HG02981 (cell line): ENCODE measurements around the gene PLIN1.

Experiments
- ATAC-seq: cut with Tn5 transposase; IDR thresholded peaks from one replicate; pipeline ENCODE4 v1.9.1; 2021; ENCODE audit warnings: mild to moderate bottlenecking, moderate library complexity; ENCODE audit not compliant: unreplicated experiment

PLIN1 gene

GRCh38 chr15:89654301-89654761 lies 24.8 kb downstream of the PLIN1 start:
- no peak for ATAC-seq

DNA sequence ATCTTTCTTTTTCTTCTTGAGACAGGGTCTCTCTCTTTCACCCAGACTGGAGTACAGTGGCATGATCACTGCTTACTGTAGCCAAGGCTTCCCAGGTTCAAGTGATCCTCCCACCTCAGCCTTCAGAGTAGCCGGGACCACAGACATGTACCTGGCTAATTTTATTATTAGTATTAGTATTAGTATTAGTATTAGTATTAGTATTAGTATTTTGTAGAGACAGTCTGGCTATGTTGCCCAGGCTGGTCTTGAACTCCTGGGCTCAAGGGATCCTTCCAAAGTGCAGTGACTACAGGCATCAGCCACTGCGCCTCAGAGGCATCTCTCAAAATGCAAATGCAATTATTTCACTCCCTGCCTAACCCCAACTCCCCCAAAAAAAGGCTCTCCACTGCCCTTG lies 25.6 kb downstream of the PLIN1 start:
- ATAC-seq, result no peak

DNA sequence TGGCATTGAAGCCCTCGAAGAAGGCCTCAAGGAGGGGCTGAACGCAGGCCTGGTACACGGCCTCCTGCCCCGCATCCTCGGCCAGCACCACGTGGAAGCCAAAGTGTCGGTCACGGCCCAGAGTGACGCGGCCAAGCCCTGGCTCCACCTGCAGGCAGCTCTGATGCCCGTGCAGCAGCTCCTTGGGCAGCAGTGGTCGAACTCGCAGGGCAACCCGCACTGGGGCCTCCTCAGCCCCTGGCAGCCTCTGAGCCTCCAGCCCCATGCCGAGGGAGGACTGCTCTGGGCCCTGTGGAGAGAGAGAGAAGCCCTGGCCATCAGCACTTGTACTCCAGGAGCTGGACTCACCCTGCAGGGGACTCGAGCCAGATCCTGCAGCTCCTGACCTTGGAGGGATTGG lies 26.5 kb downstream of the PLIN1 start:
- ATAC-seq, result no peak

DNA sequence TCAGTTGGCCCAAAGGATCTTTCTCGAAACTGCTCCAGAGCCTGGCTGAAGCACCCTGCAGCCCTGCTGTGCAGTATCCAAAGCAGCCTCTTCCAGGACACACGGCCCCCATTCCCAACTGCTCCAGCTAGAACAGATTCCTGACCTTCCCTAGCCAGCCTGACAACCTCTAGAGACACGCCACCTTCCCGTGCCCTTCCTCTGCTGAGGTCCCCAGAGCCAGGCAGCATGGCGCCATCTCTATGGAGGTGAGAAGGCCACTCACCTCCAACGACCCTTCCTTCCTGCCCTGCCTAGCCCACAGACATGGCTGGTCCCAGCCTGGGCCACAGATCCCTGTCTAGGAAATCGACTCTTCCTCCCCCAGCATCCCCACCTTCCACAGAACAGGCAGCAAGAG lies 27.0 kb downstream of the PLIN1 start:
- ATAC-seq, result no peak

- ATAC-seq, result no peak
Measured at GRCh38 chr15:89649716-89650115, 29.5 kb downstream of the PLIN1 start.

DNA sequence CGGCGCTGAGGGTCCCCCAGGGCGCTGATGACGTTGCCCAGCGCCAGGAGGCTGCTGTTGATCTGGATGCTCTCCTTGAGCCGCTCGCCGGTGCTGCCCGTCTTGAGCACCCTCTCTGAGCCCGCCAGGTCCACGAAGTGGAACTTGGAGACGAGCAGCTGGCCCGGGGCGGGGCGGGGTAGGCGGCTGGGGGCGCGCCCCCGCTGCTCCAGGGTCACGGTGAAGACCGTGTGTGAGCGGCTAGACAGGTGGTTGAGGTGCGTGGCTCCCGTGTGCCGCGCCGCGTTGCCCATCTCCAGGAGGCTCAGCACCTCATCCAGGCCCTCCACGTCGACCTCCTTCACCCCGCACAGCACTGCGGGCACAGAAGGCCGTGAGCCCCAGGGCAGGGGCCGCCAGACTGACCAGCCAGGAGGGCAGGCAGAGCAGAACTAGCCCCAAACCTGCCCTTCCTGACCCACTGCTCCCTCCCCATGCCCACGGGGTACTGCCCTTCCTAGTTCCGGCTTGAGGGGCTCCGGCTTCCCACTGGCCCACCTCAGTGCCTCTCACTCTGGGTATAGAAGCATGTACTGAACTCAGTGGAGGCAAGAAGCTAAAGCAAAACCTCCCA lies 30.0 kb downstream of the PLIN1 start:
- ATAC-seq, result no peak

- ATAC-seq, result no peak
Measured at GRCh38 chr15:89648106-89649012, 30.8 kb downstream of the PLIN1 start.

DNA sequence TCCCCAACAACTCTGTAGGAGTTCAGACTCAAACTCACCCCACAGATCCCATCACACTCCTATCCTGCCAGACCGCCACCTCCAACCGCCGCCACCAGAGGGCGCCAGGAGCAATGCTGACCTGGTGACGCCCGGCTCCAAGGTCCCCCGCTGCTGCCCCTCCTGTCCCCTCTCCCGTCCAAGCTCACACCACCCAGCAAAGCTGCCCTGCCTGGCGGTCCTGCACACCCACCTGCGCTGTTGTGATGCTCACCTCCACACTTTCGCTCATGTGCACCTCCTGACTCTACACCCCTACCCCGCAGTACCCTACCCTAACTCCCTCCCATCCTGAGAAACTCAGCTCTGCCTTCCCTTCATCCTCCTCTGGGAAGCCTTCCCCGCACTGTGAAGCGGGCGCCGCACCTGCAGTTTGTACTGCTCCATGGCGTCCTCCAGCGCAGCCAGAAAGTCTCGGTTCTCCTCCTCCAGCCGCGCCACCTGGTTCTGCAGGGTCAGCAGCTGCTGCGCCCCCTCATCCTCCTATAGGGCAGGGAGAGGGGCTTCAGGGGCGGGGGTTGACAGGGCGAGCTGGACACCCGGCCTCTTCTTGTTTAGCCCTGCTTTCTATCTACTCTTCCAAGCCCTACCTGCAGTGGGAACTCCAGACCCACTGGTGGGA lies 31.8 kb downstream of the PLIN1 start:
- peak; percentile 64 for ATAC-seq

- ATAC-seq, result no peak
Measured at GRCh38 chr15:89646416-89647141, 32.6 kb downstream of the PLIN1 start.

- ATAC-seq, result no peak
Measured at GRCh38 chr15:89645680-89646079, 33.5 kb downstream of the PLIN1 start.

DNA sequence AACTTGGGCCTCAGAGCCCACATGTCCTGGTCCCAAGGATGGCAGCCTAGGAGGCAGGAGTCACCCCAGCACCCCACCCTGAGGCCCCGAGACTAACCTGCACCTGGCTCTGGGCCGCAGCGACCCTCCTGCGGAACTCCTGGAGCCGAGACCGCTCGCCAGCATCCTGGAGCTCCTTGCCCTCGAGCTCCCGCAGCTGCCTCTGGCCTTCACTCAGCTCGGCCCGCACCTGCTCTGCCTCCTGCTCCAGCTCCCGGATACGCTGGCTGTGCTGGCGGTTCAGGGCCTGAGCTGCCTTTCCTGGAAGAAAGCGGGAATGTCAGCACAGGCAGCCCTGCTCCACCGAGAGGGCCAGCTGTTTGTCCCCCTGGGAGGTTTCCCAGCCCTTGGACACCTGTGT lies 37.1 kb downstream of the PLIN1 start:
- no peak for ATAC-seq

GRCh38 chr15:89641053-89641452 lies 38.1 kb downstream of the PLIN1 start:
- no peak for ATAC-seq

GRCh38 chr15:89640245-89640644 lies 38.9 kb downstream of the PLIN1 start:
- no peak for ATAC-seq

DNA sequence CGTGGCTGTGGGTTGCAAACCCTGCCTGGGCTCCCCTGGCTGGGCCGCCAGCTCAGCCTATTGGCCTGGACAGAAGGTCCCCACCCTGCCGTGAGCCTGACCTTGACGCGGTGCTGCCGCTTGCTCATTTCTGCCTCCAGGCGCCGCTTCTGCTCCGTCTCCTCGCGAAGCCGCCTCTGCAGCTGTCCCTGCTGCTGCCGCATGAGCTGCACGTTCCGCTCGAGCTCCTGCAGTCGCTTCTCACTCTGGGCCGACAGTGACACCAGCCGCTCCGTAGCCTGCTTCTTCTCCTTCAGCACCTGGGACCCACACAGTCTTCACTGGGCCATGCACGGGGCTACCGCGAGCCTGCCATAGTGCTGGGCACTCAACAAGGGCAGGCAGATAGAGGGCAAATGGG lies 45.6 kb downstream of the PLIN1 start:
- no peak for ATAC-seq

DNA sequence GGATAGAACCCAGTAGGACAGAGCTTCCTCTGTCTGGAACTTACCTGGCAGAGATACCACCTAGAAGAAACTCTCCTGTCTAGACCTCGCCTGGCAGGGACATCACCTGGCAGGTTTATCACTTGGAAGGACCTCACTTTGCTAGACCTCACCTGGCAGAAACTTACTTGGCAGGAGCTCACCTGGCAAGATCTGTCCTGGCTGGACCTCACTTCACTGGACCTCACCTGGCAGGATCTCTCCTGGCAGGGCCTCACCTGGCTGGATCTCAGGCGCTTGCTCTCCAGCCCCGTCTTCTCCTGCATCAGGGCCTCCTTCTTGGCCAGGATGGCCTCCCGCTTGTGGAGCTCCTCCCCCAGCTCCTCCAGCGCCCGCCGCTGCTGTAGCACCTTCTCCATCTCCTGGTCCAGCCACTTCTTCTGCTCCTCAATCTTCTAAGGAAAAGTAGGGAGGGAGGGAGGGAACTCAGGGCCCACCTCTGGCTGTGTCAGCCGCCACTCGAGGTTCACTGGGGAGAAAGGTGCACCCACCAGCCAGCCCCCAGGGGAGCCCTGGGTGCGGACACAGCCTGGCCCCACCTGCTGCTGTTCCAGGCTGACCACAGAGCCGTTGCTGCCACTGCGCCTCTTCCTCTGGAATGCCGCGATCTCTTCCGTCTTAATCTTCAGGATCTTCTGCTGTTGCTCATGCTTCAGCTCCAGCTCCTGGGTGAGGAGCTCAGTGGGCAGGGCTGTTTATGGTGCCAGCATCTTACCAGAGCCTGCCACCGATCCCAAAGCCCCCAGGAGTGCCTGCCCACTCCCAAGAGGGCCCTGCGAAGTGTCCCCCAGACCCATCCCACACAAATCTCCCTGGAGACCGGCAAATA lies 46.4 kb downstream of the PLIN1 start:
- ATAC-seq, result no peak

DNA sequence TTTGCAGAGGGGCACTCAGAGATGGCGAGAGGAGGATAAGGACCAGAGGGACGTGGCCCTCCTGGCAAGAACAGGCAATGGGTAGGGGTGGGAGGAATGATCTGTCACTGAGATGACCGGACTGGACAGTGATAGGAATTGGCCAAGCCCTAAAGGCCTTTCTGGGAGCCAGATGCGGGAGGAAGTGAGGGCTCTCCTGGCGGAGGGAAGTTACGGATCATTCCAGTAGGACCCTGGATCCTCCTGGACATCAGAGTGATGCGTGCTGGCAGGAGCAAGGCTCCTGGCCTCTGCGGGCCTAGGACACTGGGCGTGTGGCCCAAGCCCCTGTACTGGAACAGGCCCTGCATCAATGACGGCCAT lies 47.3 kb downstream of the PLIN1 start:
- no peak for ATAC-seq

DNA sequence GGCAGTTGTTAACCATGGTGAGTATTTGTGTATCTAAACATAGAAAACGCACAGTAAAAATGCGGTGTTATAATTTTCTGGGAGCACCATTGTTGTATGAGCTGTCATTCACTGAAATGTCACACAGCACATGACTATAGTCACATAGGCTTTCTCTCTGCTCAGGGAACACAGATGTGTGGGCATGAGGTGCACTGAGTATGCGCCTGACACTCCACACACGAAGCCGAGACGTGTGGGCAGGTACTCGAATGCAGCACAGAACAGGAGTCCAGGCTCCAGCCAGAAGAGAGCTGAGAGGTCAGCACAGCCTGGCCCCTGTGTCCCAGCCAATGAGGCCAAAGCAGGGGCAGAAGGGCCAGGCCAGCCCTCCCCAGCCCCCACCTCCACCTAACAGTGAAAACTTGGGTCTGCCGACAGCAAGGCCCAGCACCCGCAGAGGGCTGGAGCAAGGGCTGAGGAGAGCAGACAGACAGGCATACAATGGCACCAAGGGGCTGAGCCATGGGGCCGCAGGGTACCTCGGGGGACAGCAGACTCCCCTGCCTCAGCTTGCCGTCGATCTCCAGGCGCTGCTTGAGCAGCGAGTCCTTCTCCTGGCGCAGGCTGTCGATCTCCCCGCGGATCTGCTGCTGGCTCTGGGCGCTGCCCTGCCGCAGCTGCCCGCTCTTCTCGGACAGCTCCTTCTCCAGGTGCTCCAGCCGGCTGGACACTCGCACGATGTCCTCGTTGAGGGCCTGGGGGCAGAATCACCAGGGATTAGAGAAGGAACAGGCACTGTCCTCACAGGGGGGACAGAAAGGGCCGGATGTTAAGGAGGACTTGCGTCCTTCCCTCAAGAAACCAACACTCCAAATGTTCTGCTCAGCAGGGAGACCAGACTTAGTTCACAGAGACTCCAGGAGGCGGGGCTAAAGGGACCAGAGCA lies 47.9 kb downstream of the PLIN1 start:
- ATAC-seq, result no peak

DNA sequence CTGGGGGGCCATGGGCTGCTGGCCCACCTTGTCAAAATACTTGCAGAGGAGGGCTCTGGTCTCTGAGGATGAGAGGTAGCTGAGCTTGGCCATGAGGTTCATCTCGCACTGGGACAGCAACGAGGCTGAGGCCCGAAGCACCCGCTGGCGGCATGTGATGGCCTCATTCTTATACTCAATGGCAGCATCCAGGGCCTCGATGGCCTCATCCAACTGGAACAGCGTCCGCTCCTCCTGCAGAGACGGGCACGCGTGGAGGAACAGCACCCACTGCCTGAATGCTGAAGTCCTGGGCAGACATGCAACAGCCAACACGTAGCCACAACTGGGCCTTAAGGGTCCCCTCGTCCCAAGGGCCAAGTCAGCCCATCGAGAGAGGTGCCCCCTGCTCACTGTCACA lies 48.9 kb downstream of the PLIN1 start:
- no peak for ATAC-seq

- ATAC-seq, result no peak
Measured at GRCh38 chr15:89629829-89630228, 49.3 kb downstream of the PLIN1 start.
